Body of pancreas (tissue), 4 donors: Measurements from ENCODE around the gene CAMKK2. TPM values are rescaled to one million over a fixed set of nuclear protein-coding genes. Genes with fewer than 3 reads are reported as not detected.
A peak's percentile ranks its signal among the peaks of the same experiment; 100 is the strongest.

ENCODE experiments used
- ATAC-seq: fragments of 150-250 bp; one replicate; pipeline ENCODE4 v1.9.1; 2016
- DNase-seq, 4 donors: peaks; one replicate each; pipeline ENCODE4 v3.0.0-alpha.2; 2019
- H3K27ac ChIP-seq, 4 donors: fragments of 200-600 bp; sonication (generic); 1 replicate in 3 of 4; 2 replicates in 1 of 4; pipeline versions ENCODE4 v1.5.1 to v1.6.1; 2016 to 2019; ENCODE audit warnings: mild to moderate bottlenecking in 1 of 4, mixed read lengths in 1 of 4, moderate library complexity in 1 of 4
- H3K27me3 ChIP-seq, 2 donors: fragments of 200-600 bp; sonication (generic); one replicate each; pipeline ENCODE4 v1.6.0; 2016; ENCODE audit warnings: mild to moderate bottlenecking in 1 of 2
- H3K36me3 ChIP-seq, 2 donors: fragments of 200-600 bp; sonication (generic); replicated peaks in 1 of 2; 2 replicates each; pipeline ENCODE4 v1.5.1; 2016; ENCODE audit warnings: low read depth in 2 of 2; ENCODE audit not compliant: insufficient read depth in 1 of 2
- H3K4me1 ChIP-seq: fragments of 200-600 bp; sonication (generic); one replicate; pipeline ENCODE4 v1.6.0; 2016
- H3K4me3 ChIP-seq, 2 donors: fragments of 200-600 bp; sonication (generic); 1 replicate in 1 of 2; 2 replicates in 1 of 2; pipeline ENCODE4 v1.5.1; 2016 to 2019
- H3K9me3 ChIP-seq, 3 donors: fragments of 200-600 bp; sonication (generic); 1 replicate in 2 of 3; 2 replicates in 1 of 3; pipeline ENCODE4 v1.5.1; 2016
- POLR2A ChIP-seq, 3 donors: fragments of 450-650 bp; IDR thresholded peaks; one replicate each; pipeline ENCODE4 v1.6.1; 2016; ENCODE audit warnings: antibody characterized with exemption in 3 of 3, mild to moderate bottlenecking in 2 of 3
- whole genome bisulfite sequencing, 2 donors: methylation state at CpG; one replicate each; pipeline ENCODE4 v1.1.5; 2017; 5-methylcytosine and 5-hydroxymethylcytosine counted together
- intact Hi-C: fragments of 100-400 bp; cut with DNase I; formaldehyde crosslinking; loops from one replicate; pipeline ENCODE4 v1.15.1; 2023
- total RNA-seq, 2 donors: library from RNA; depleted of rRNA; stranded (reverse); fragments of >200 nt; gene quantifications; one replicate each; pipeline ENCODE4 v1.1.0, GENCODE V29; 2016
- TF ChIP-seq, protein P1 (sequence below), 7 experiments: fragments of 450-650 bp in 4 of 7; fragments of 200-600 bp in 3 of 7; sonication (generic) in 3 of 7; IDR thresholded peaks; one replicate each; pipeline ENCODE4 v1.5.1; 2016 to 2019; ENCODE audit warnings: antibody characterized with exemption in 7 of 7

CAMKK2 gene
- total RNA-seq, 2 donors from 2014 or later = 17.4 to 70.5 TPM

DNA sequence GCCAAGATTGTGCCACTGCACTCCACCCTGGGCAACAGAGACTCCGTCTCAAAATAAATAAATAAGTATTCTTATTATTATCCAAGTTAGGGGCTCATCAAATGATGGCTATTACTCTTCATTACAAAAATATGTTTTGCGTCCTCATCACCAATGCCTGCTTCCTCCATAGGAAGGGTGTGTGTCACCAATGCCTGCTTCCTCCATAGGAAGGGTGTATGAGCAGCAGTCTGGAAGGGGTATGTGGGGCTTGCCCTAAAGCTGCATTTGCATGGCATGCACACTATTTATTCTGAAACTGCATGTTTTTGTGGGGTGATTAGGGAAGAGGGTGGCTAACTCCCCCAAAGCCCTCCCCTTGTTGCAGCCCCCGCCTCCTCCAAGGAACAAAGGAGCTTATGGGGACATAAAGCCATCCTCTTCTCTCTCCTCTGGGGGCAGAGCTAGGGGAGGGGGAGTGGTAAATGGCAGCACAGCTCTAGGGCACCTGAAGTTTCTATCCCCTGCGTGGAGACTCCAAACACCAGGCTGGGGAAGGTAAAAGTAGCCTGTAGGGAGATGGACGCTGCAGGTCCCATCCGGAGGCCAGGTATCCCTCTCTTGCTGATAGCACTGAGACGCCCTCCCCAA, 1.3 kb downstream of the CAMKK2 start:
- ATAC-seq = no peak
- H3K27me3 ChIP-seq = no peaks in the 10 kb centered on the region
- 33 to 42% methylated on average over 5 to 7 of the region's 7 CpGs for WGBS, 2 donors

DNA sequence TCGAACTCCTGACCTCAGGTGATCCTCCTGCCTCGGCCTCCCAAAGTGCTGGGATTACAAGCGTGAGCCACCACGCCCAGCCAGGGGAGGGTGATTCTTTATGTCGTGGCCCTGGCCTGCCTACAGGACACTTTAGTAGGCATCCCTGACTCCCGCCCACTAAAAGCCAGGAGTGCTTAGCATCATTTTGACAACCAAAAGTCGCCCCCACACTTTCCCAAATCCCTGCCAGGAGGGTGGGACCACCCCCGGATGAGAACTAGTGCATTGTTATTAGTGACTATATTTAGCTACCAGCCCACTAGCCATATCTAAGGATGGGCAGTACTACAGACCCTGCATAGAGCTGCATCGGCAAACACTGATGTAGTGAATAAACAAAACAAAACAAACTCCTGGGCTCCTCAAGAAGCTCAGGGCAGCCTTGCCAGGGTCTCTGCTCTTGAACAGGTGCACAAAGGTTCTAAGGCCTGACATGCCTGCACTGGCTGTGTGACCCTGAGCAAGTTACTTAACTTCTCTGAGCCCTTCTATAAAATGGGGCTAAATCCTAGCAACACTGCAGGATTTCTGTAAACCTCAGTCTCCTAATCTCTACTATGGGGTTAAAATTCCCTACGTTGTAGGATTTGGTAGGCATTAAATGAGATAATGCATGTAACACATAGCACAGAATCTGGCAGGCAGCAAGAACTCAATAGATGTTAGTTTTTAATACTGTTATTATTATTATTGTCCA, 2.2 kb downstream of the CAMKK2 start:
- DNase-seq = no peak
- ATAC-seq = no peak
- peaks cover 22% of the 10 kb centered on the region for H3K4me1 ChIP-seq
- H3K27me3 ChIP-seq = no peaks in the 10 kb centered on the region
- 83 to 93% methylated on average over 8 to 10 of the region's 10 CpGs for WGBS, 2 donors
- intact Hi-C loops = no loop called here
- H3K27ac ChIP-seq = no peak overlapping the region
- no peak overlapping the region for H3K4me3 ChIP-seq
- no peaks in the 10 kb centered on the region for H3K9me3 ChIP-seq
- H3K36me3 ChIP-seq = no peaks in the 10 kb centered on the region
- TF ChIP-seq, protein P1, sequence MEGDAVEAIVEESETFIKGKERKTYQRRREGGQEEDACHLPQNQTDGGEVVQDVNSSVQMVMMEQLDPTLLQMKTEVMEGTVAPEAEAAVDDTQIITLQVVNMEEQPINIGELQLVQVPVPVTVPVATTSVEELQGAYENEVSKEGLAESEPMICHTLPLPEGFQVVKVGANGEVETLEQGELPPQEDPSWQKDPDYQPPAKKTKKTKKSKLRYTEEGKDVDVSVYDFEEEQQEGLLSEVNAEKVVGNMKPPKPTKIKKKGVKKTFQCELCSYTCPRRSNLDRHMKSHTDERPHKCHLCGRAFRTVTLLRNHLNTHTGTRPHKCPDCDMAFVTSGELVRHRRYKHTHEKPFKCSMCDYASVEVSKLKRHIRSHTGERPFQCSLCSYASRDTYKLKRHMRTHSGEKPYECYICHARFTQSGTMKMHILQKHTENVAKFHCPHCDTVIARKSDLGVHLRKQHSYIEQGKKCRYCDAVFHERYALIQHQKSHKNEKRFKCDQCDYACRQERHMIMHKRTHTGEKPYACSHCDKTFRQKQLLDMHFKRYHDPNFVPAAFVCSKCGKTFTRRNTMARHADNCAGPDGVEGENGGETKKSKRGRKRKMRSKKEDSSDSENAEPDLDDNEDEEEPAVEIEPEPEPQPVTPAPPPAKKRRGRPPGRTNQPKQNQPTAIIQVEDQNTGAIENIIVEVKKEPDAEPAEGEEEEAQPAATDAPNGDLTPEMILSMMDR (IDR thresholded peaks at IDR 0.05) = no peak
- TF ChIP-seq POLR2A (IDR thresholded peaks at IDR 0.05) = no peak

More for the DNA sequence above, 1.3 kb downstream of the CAMKK2 start:
- Histone ChIP-seq H3K9me3 (no peaks in the 10 kb centered on the region), H3K27ac (peak overlapping the region in 2 of 4 donors; percentile 81 to 82), H3K4me1 (peaks cover 25% of the 10 kb centered on the region), H3K36me3 (no peaks in the 10 kb centered on the region), H3K4me3 (peak overlapping the region in 1 of 2 donors; percentile 97)
- no peak for TF ChIP-seq POLR2A (IDR thresholded peaks at IDR 0.05)
- TF ChIP-seq, protein P1 (IDR thresholded peaks at IDR 0.05) = no peak
- intact Hi-C loops = no loop called here
- DNase-seq = no peak

GRCh38 chr12:121293603-121294002, 2.9 kb downstream of the CAMKK2 start:
- intact Hi-C loops = no loop called here
- Histone ChIP-seq H3K27ac (no peak overlapping the region), H3K4me1 (peaks cover 22% of the 10 kb centered on the region), H3K36me3 (no peaks in the 10 kb centered on the region), H3K9me3 (no peaks in the 10 kb centered on the region), H3K27me3 (no peaks in the 10 kb centered on the region), H3K4me3 (no peak overlapping the region)
- no peak for DNase-seq
- TF ChIP-seq, protein P1 (IDR thresholded peaks at IDR 0.05) = no peak
- no peak for TF ChIP-seq POLR2A (IDR thresholded peaks at IDR 0.05)
- 78 to 94% methylated on average over 3 to 4 of the region's 4 CpGs for WGBS, 2 donors
- no peak for ATAC-seq

DNA sequence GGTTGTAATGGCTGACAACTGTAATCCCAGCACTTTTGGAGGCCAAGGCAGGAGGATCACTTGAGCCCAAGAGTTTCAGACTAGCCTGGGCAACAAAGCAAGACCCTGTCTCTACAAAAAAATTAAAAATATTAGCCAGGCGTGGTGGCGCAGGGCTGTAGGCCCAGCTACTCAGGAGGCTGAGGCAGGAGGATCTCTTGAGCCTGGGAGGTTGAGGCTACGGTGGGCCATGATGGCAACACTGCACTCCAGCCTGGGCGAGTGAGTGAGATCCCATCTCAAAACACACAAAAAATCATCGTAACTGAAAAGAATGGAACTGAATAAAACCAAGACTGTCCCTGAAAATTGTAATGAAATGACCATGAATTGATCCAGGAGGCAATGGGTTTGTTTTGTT, 6.1 kb downstream of the CAMKK2 start:
- intact Hi-C loops = no loop called here
- DNase-seq (no peak), ATAC-seq (no peak)
- Histone ChIP-seq H3K27me3 (no peaks in the 10 kb centered on the region), H3K4me3 (no peak overlapping the region), H3K27ac (no peak overlapping the region), H3K9me3 (no peaks in the 10 kb centered on the region), H3K4me1 (peaks cover 11% of the 10 kb centered on the region), H3K36me3 (no peaks in the 10 kb centered on the region)
- TF ChIP-seq, protein P1 (IDR thresholded peaks at IDR 0.05) = no peak
- TF ChIP-seq POLR2A (IDR thresholded peaks at IDR 0.05) = no peak
- WGBS, 2 donors = 90 to 97% methylated on average over 5 of the region's 5 CpGs
